NCI-H1092 treated with DMSO at 0.1 percent for 48 hours (cell line): ENCODE data around the gene ANTXR1.
A peak's percentile ranks its signal among the peaks of the same experiment; 100 is the strongest.
"Not testable (repeated sequence)": the region's sequence is repeated elsewhere in the genome, so short reads cannot be mapped to it uniquely, and the experiment has no call there.

ENCODE experiments used
- DNase-seq: peaks from one replicate; lab custom pipeline; 2025; lab: John Stamatoyannopoulos, UW

The ANTXR1 gene

DNA sequence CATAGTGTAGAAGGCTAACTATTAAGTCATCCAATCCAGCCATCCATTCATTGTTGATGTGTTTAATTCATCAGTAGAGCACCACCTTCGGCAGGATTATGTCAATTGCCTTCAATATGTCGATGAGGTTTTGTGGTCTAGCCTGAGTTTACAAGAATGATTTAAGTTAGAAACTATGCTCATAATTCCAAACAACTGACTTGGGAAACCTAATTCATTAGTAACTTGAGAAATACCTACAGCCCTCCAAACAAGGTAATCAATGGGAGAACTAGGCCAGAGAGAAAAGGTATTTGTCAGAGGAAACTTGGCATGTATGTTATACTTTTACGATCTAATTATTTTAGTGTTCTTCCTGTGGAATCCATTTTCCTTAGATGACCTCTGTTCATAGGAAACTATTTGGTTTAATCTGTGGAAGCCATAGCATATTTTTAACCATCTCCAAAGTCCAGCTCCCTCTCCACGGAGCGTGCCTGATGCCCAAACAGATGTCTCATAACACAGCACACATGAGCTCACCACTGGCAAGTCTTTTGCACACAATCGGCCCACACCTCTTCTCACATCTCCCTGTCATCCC, 225.6 kb downstream of the ANTXR1 start:
- DNase-seq, result no peak

GRCh38 chr2:69241093-69241492, 228.1 kb downstream of the ANTXR1 start:
- peak; percentile 35 for DNase-seq

DNA sequence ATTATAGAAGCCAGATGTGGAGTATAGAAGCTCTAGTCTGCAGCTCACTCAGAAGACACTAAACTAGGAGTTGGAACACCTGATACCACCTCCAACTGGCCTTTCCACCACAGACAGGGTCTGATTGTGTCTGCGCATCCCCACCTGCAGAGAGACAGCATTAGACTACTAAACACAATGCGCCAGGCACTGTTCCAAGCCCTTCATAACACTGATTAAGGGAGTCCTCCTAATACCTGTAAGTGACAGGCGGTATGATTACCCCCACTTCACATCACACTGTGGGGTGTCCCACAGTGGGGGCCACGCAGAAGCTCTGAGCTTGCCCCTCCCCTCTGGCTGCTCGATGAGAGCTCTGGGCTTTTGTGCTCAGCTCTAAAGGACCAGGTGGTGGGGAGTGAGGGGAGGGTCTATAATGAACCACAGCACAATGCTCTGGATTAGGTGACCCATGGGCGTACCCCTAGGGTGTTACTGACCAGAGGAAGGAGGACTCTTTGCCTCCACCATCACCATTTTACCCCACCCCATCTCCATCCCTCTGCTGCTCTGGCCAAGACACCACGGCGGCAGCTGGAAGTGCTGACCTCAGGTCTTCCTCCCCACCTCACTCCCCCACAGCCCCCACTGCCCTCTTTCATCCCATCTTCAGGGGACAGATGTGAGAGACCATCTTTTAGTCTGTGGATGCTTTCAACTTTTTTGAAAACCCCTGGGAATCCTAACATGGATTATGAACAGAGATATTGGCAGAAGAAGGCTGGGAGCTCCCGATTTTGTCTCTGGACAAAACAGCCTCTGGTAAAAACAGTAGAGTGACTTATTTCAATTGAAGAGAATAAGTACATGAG, 228.9 kb downstream of the ANTXR1 start:
- DNase-seq, result peak; percentile 71

DNA sequence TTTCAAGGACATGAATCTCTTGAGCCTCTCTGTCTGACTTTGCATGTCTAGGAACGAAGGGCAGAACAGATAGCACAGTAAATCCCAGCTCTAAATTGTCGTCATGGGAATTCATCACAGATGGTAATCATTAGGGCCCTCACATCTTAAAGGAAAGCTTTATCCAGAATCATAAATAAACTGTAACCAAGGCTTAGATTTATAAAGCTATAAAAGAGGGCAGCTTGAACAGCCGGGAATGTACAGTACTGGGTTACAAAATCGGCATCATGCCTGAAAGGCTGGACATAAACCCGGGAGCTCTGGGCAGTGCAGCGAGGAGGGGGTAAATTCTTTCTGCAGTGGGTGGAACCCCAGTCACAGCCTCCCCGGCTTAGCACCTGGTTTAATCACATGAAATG, 229.7 kb downstream of the ANTXR1 start:
- no peak for DNase-seq

DNA sequence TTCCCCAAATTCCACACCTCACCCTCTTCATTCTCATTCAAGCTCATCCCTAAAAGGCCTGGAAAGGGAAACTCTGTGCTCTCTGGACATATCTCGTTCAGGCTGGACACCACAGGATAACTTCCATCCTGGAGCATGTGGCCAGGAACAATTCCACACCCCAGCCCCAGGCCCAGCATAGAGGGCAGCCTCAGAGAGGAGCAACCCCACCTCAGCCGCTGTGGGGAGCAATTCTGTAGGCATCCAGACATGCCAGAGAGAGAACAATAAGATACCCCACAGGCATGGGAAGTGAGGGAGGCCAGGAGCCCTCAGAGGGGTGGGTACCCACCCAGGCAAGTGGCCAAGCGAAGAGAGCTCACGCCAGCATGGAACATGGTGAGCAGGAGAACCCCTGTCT, 230.7 kb downstream of the ANTXR1 start:
- DNase-seq, result no peak

DNA sequence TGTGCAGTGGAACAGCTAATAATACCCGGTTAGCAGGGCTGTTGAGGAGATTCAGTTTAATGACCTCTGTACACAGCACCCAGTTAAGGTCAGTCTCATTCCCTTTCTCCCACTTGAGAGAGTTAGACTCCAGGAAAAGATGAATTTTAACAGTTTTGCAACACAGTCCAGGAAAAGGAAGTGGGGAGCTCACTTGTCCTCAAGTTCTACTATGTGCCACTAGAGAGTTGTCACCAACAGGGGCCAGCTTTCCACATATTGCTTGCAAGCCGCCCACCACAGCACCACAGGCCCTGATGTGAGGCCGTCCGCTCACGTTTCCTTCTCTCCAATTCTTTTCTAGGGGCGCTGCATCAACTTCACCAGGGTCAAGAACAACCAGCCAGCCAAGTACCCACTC, 231.9 kb downstream of the ANTXR1 start:
- DNase-seq, result no peak

DNA sequence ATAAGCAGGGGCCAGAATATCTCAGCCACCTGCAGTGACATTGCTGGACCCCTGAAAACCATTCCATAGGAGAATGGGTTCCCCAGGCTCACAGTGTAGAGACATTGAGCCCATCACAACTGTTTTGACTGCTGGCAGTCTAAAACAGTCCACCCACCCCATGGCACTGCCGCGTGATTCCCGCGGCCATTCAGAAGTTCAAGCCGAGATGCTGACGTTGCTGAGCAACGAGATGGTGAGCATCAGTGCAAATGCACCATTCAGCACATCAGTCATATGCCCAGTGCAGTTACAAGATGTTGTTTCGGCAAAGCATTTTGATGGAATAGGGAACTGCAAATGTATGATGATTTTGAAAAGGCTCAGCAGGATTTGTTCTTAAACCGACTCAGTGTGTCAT, 234.6 kb downstream of the ANTXR1 start:
- DNase-seq, result no peak

GRCh38 chr2:69248232-69248631, 235.3 kb downstream of the ANTXR1 start:
- no peak for DNase-seq

DNA sequence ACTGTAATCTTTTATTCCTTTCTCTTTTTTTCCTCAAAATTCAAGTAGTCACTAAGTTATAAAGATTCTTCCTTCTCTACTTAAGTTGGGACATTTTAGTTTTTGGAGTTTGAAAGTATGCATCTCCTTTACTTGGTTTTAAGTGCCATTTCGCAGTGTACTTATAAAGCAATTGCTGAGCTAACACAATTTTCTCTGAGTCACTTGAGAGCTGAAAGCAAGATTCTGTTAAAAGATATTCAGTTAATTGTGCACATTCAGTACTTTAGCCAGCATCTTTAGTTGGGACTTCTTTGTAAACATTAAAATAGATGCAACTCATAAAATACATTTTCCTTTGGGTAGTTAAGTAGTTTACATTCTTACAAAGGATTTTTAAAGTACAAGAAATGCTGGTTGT, 238.0 kb downstream of the ANTXR1 start:
- DNase-seq, result no peak

DNA sequence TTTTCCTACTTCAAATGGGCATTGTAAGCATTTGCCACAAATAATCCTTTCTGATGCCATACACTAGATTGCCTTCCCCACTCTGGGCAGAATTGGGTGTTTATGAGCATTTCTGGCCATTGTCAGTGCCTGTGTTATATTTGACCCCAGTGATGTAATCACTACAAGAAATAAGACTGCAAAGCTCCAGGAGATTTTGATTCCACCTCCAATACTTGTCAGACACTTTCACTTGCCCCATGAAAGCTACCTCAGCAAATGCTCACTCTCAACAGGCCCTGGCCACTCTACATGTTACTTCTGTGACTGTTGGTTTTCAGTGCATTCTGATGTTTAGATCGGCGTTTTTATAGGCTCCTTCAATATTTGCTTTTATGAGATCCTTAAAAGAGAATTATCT, 239.0 kb downstream of the ANTXR1 start:
- DNase-seq, result no peak

DNA sequence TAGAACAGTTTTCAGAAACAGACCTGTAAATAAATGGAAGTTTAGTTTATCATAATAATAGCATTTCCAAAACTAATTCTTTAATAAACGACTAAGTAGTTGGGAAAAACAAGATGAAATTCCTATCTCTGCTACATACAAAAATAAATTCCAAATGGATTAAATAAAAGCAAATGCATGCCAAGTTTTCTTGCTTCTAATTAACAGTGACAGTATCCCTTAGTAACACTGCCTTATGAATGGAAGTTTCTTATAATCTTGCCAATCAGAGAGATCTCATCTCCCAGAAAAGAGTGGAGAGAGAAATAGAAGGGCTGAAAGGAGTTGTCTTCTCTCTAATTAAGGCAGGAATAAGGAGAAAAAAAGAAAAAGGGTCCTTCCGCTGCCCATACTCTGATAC, 240.1 kb downstream of the ANTXR1 start:
- DNase-seq, result no peak

- no peak for DNase-seq
These were observed 240.8 kb downstream of the ANTXR1 start for GRCh38 chr2:69253611-69254301.

DNA sequence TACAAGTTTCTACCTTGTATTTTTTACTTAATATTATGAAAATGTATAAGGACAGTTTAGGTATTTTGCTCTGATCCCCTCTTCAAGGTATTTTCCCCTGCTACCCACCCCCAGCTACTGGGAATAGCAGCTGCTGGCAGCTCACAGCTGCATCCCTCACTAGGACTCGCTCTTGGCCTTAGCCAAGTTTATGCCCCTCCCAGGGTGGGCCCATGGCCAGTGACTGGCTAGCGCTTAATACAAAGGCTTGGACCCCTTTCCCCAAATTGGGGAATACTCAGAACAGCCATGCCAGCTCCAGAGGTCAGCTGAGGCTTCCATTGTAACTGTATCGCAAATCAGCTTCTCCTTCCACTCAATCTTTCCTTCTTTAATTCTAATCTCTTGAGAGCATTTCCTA, 242.8 kb downstream of the ANTXR1 start:
- no peak for DNase-seq

- not testable (repeated sequence) for DNase-seq
These were observed 247.1 kb downstream of the ANTXR1 start for GRCh38 chr2:69259994-69260591.

DNA sequence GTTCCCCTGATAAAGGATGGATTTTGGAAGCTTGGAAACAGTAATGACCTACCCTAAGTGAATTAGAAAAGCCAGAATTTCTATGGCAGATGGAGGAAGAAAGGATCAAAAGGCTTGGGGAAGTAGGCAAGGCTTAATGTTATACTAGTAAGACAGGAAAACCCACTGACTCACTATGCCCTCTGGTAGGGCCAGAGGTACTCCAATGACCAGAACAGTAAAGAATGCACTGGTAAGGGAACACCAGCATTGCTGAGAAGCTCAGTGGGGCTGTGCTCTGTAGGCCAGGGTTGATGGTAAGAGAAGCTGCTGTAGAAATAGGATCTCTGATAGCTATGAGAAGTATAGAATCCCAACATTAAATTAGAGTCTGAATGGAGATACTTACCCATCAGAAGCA, 247.7 kb downstream of the ANTXR1 start:
- DNase-seq, result no peak

DNA sequence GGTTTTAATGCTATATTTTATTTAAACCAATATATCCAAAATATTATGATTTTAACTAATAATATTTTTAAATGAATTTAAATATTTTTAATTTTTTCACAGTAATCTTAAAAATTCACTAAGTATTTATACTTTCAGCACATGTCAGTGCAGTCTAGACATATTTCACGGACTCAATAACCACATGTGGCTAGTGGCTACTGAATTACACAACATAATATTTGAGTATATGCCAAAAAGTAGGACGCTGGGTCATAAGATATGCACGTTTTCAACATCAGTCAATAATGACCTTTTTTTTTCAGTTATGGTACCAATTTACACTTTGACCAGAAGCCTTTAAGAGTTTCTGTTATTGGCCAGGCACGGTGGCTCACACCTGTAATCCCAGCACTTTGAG, 256.4 kb downstream of the ANTXR1 start:
- no peak for DNase-seq

- DNase-seq, result no peak
These were observed 258.9 kb downstream of the ANTXR1 start for GRCh38 chr2:69271831-69272257.

GRCh38 chr2:69272803-69273471, 260.0 kb downstream of the ANTXR1 start:
- no peak for DNase-seq

DNA sequence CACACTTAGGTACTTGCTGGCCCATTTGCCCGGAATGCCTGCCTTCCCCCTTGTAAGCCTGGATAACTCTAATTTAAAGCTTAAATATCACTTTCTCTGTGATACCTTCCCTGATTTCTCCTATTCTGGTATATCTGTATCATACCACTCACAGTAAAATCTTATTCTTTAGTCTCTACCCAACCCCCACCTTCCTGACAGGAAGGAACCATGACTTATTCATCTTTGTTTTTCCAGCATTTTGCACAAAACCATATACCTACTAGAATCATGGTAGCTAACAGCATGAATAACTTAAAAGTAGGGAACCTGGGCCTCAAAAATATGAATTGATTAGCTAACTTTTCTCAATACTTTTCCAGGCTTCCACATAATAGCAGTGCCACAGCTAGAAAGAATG, 262.5 kb downstream of the ANTXR1 start:
- DNase-seq, result no peak

GRCh38 chr2:69278366-69278765, 265.4 kb downstream of the ANTXR1 start:
- no peak for DNase-seq

DNA sequence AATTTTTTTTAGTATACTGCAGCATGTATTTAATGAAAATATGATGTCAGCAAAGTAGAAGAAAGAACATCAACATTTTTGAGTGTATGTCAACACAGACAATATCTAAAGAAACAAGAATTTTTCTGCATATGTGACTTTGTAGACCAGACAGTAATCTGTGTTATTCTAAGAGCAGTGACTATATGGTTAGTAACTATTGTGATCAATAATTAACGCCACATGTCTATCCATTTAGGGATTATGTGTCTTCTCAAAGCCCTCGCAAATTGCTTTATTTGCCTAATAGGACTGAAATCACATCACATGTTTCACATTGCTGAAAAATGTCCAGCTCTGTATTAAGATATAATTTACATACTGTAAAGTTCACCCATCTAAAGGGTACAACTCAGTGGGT, 266.2 kb downstream of the ANTXR1 start:
- DNase-seq, result no peak
